Keratinocyte (primary cell): Measurements from ENCODE around the gene RAI14. TPM values are rescaled to one million over a fixed set of nuclear protein-coding genes. Genes with fewer than 3 reads are reported as not detected.

ENCODE experiments used
- DNase-seq: peaks from one replicate; pipeline ENCODE4 v3.0.0-alpha.2; 2011; ENCODE audit warnings: low read depth, missing footprints, low spot score
- FAIRE-seq: peaks from 2 replicates; lab custom pipeline; 2011; peaks lifted over from hg19 to GRCh38; lab: Jason Lieb, UNC
- H2AFZ ChIP-seq: 2 replicates; pipeline ENCODE4 v1.6.0; 2012; ENCODE audit warnings: low read length, control low read depth, inconsistent platforms; ENCODE audit not compliant: control insufficient read depth
- H3K27ac ChIP-seq: 2 replicates; pipeline ENCODE4 v1.5.1; 2011; ENCODE audit warnings: low read length; ENCODE audit not compliant: control insufficient read depth, insufficient read depth
- H3K27me3 ChIP-seq: 3 replicates; pipeline ENCODE4 v1.6.0; 2011; ENCODE audit warnings: low read length; ENCODE audit not compliant: control insufficient read depth, insufficient read depth; ENCODE audit errors: extremely low read depth
- H3K36me3 ChIP-seq, 2 experiments: 2 replicates in 1 of 2; 3 replicates in 1 of 2; pipeline ENCODE4 v1.5.1; 2011; ENCODE audit warnings: low read length in 2 of 2, mild to moderate bottlenecking in 1 of 2; ENCODE audit not compliant: control insufficient read depth in 2 of 2, insufficient read depth in 2 of 2; ENCODE audit errors: extremely low read depth in 1 of 2
- H3K4me1 ChIP-seq: 3 replicates; pipeline ENCODE4 v1.5.1; 2011; ENCODE audit warnings: low read length; ENCODE audit not compliant: control insufficient read depth, insufficient read depth; ENCODE audit errors: extremely low read depth
- H3K4me2 ChIP-seq: 3 replicates; pipeline ENCODE4 v1.6.0; 2011; ENCODE audit warnings: low read depth, low read length; ENCODE audit not compliant: control insufficient read depth, insufficient read depth; ENCODE audit errors: extremely low read depth
- H3K4me3 ChIP-seq, 3 experiments: fragments of 200-600 bp in 1 of 3; sonication (generic) in 1 of 3; 2 replicates in 2 of 3; 3 replicates in 1 of 3; pipeline ENCODE4 v1.5.1; 2011 to 2016; ENCODE audit warnings: low read length in 3 of 3, mild to moderate bottlenecking in 3 of 3, control low read depth in 2 of 3, inconsistent platforms in 1 of 3, low read depth in 1 of 3, mixed read lengths in 1 of 3, mixed run types in 1 of 3, moderate library complexity in 1 of 3; ENCODE audit not compliant: control insufficient read depth in 2 of 3, insufficient read depth in 2 of 3; ENCODE audit errors: extremely low read depth in 1 of 3
- H3K79me2 ChIP-seq: 2 replicates; pipeline ENCODE4 v1.6.0; 2012; ENCODE audit warnings: low read length; ENCODE audit not compliant: control insufficient read depth, insufficient read depth
- H3K9ac ChIP-seq: 3 replicates; pipeline ENCODE4 v1.6.0; 2011; ENCODE audit warnings: low read length; ENCODE audit not compliant: control insufficient read depth, insufficient read depth; ENCODE audit errors: extremely low read depth
- H3K9me1 ChIP-seq: 3 replicates; pipeline ENCODE4 v1.6.0; 2011; ENCODE audit warnings: low read length; ENCODE audit not compliant: control insufficient read depth, insufficient read depth; ENCODE audit errors: extremely low read depth
- H3K9me3 ChIP-seq: 2 replicates; pipeline ENCODE4 v1.5.1; 2012; ENCODE audit warnings: low read depth, low read length; ENCODE audit not compliant: control insufficient read depth
- H4K20me1 ChIP-seq: 3 replicates; pipeline ENCODE4 v1.6.0; 2011; ENCODE audit warnings: low read length; ENCODE audit not compliant: control insufficient read depth, insufficient read depth; ENCODE audit errors: extremely low read depth
- CTCF ChIP-seq, 3 experiments: IDR thresholded peaks in 1 of 3; conservative IDR thresholded peaks in 1 of 3; optimal IDR thresholded peaks in 1 of 3; 2 replicates in 2 of 3; 3 replicates in 1 of 3; pipeline versions ENCODE3 to v1.5.1; 2011; ENCODE audit warnings: low read length in 3 of 3, mild to moderate bottlenecking in 3 of 3, moderate library complexity in 2 of 3, control low read depth in 1 of 3, inconsistent platforms in 1 of 3; ENCODE audit not compliant: insufficient read depth in 2 of 3; ENCODE audit errors: extremely low read depth in 1 of 3
- EZH2 ChIP-seq: IDR thresholded peaks from one replicate; pipeline ENCODE4 v1.6.1; 2012; ENCODE audit warnings: inconsistent platforms, mild to moderate bottlenecking, low read length, moderate library complexity
- dilution Hi-C: fragments of 300-500 bp; cut with MboI; formaldehyde crosslinking; loops from one replicate; pipeline ENCODE4 v1.7.0; 2020; ENCODE audit warnings: low sequenced_read_pairs; ENCODE audit not compliant: extremely low pct_ligation_motif_present
- polyA plus RNA-seq, 5 experiments: library from polyadenylated mRNA; depleted of rRNA in 3 of 5; stranded (reverse) in 3 of 5; stranded (forward) in 1 of 5; unstranded in 1 of 5; fragments of >200 nt; gene quantifications; 1 replicate in 1 of 5; 2 replicates in 3 of 5; 3 replicates in 1 of 5; pipeline versions ENCODE4 v1.2.1 to v1.2.3, GENCODE V29; 2011 to 2012; ENCODE audit warnings: missing spikeins in 2 of 5, low read depth in 1 of 5, low replicate concordance in 1 of 5

RAI14 gene
- polyA plus RNA-seq, 1 donor (not counting 4 experiments of a cell fraction or from before 2014, with no cell fraction given) = 31.4 TPM

GRCh38 chr5:34736445-34737115, 80.5 kb downstream of the RAI14 start:
- H4K20me1 ChIP-seq = no peaks in the 10 kb centered on the region
- peaks cover 4% of the 10 kb centered on the region for H3K4me1 ChIP-seq
- no peak overlapping the region for H3K4me2 ChIP-seq
- FAIRE-seq (no peak), DNase-seq (peak; percentile 5)
- H3K9ac ChIP-seq = no peak overlapping the region
- H3K27ac ChIP-seq = no peak overlapping the region
- no peaks in the 10 kb centered on the region for H3K9me3 ChIP-seq
- TF ChIP-seq CTCF (optimal IDR thresholded peaks at IDR 0.05 in 1 of 3, IDR thresholded peaks at IDR 0.05 in 1 of 3, conservative IDR thresholded peaks at IDR 0.05 in 1 of 3; ENCODE audit: extremely low read depth in 1 of 3, insufficient read depth in 2 of 3, low read length in 3 of 3) (no peak), EZH2 (no peak)
- dilution Hi-C loops = no loop called here
- no peaks in the 10 kb centered on the region for H3K79me2 ChIP-seq
- H3K4me3 ChIP-seq = no peak overlapping the region
- H3K9me1 ChIP-seq = no peaks in the 10 kb centered on the region
- peaks cover 0 to 2% of the 10 kb centered on the region in 2 experiments for H3K36me3 ChIP-seq
- H2AFZ ChIP-seq = no peak overlapping the region
- H3K27me3 ChIP-seq = no peaks in the 10 kb centered on the region

GRCh38 chr5:34737731-34738130, 81.6 kb downstream of the RAI14 start:
- H3K9ac ChIP-seq = no peak overlapping the region
- no peaks in the 10 kb centered on the region for H3K36me3 ChIP-seq
- H3K9me1 ChIP-seq = no peaks in the 10 kb centered on the region
- H4K20me1 ChIP-seq = no peaks in the 10 kb centered on the region
- peaks cover 4% of the 10 kb centered on the region for H3K4me1 ChIP-seq
- H3K27me3 ChIP-seq = no peaks in the 10 kb centered on the region
- no peaks in the 10 kb centered on the region for H3K79me2 ChIP-seq
- no peak for FAIRE-seq
- DNase-seq = no peak
- H3K4me3 ChIP-seq = no peak overlapping the region
- TF ChIP-seq CTCF (optimal IDR thresholded peaks at IDR 0.05 in 1 of 3, IDR thresholded peaks at IDR 0.05 in 1 of 3, conservative IDR thresholded peaks at IDR 0.05 in 1 of 3; ENCODE audit: extremely low read depth in 1 of 3, insufficient read depth in 2 of 3, low read length in 3 of 3) (no peak), EZH2 (no peak)
- H3K9me3 ChIP-seq = no peaks in the 10 kb centered on the region
- no peak overlapping the region for H3K27ac ChIP-seq
- dilution Hi-C loops = no loop called here
- H2AFZ ChIP-seq = no peak overlapping the region
- no peak overlapping the region for H3K4me2 ChIP-seq
